Neural crest cell (in vitro differentiated cells): ENCODE data around the gene TMCC2. TPM values are rescaled to one million over a fixed set of nuclear protein-coding genes. Genes with fewer than 3 reads are reported as not detected.
"Not testable (repeated sequence)": the region's sequence is repeated elsewhere in the genome, so short reads cannot be mapped to it uniquely, and the experiment has no call there.

Experiments
- DNase-seq: peaks from one replicate; pipeline ENCODE4 v3.0.0; 2021; ENCODE audit warnings: low read depth, mixed read lengths, low spot score
- H3K27ac Mint-ChIP-seq: one replicate; pipeline ENCODE4 v1.8.0; 2021; ENCODE audit warnings: mild to moderate bottlenecking, mixed read lengths; ENCODE audit not compliant: unreplicated experiment
- H3K27me3 Mint-ChIP-seq: 2 replicates; pipeline ENCODE4 v1.8.0; 2021; ENCODE audit warnings: low read depth, mild to moderate bottlenecking, mixed read lengths
- H3K36me3 Mint-ChIP-seq: 2 replicates; pipeline ENCODE4 v1.8.0; 2021; ENCODE audit warnings: low read depth, mild to moderate bottlenecking, mixed read lengths
- H3K4me1 Mint-ChIP-seq: 2 replicates; pipeline ENCODE4 v1.8.0; 2021; ENCODE audit warnings: mixed read lengths
- H3K4me3 Mint-ChIP-seq: one replicate; pipeline ENCODE4 v1.8.0; 2021; ENCODE audit warnings: mild to moderate bottlenecking, mixed read lengths
- H3K9me3 Mint-ChIP-seq: 2 replicates; pipeline ENCODE4 v1.8.0; 2021; ENCODE audit warnings: mixed read lengths
- CTCF ChIP-seq: fragments of 200-600 bp; sonication (generic); conservative IDR thresholded peaks from 2 replicates; pipeline ENCODE4 v1.5.0; 2021; ENCODE audit warnings: antibody characterized with exemption, mild to moderate bottlenecking
- total RNA-seq: library from RNA; stranded (reverse); gene quantifications from 2 replicates; pipeline ENCODE4 v1.2.1, GENCODE V29; 2021

The TMCC2 gene
- total RNA-seq, 1 donor from 2014 or later: 16.1 TPM

- no peak overlapping the region for H3K27ac Mint-ChIP-seq
- no peaks in the 10 kb centered on the region for H3K36me3 Mint-ChIP-seq
- peak overlapping the region; percentile 96 for H3K4me3 Mint-ChIP-seq
- H3K4me1 Mint-ChIP-seq: peaks cover 33% of the 10 kb centered on the region
- H3K27me3 Mint-ChIP-seq: peaks cover 28% of the 10 kb centered on the region
- DNase-seq: no peak
- no peak for TF ChIP-seq CTCF
- H3K9me3 Mint-ChIP-seq: no peaks in the 10 kb centered on the region
Observed at GRCh38 chr1:205229916-205230700, 2.4 kb downstream of the TMCC2 start.

GRCh38 chr1:205230982-205231381 lies 3.2 kb downstream of the TMCC2 start:
- peaks cover 33% of the 10 kb centered on the region for H3K4me1 Mint-ChIP-seq
- H3K27ac Mint-ChIP-seq: no peak overlapping the region
- no peak for DNase-seq
- no peaks in the 10 kb centered on the region for H3K36me3 Mint-ChIP-seq
- no peaks in the 10 kb centered on the region for H3K9me3 Mint-ChIP-seq
- peaks cover 24% of the 10 kb centered on the region for H3K27me3 Mint-ChIP-seq
- no peak for TF ChIP-seq CTCF
- peak overlapping the region; percentile 61 for H3K4me3 Mint-ChIP-seq

GRCh38 chr1:205232127-205232820 lies 4.5 kb downstream of the TMCC2 start:
- Mint-ChIP-seq H3K4me3 (peak overlapping the region; percentile 49), H3K36me3 (no peaks in the 10 kb centered on the region), H3K27me3 (peaks cover 14% of the 10 kb centered on the region), H3K27ac (no peak overlapping the region), H3K9me3 (no peaks in the 10 kb centered on the region), H3K4me1 (peaks cover 31% of the 10 kb centered on the region)
- no peak for TF ChIP-seq CTCF
- DNase-seq: no peak

- Mint-ChIP-seq H3K27ac (no peak overlapping the region), H3K9me3 (no peaks in the 10 kb centered on the region), H3K4me3 (no peak overlapping the region), H3K4me1 (peaks cover 29% of the 10 kb centered on the region), H3K36me3 (no peaks in the 10 kb centered on the region), H3K27me3 (peaks cover 14% of the 10 kb centered on the region)
- no peak for DNase-seq
- TF ChIP-seq CTCF: no peak
Observed at GRCh38 chr1:205232945-205233397, 5.2 kb downstream of the TMCC2 start.

- H3K27me3 Mint-ChIP-seq, H3K4me3 Mint-ChIP-seq, H3K9me3 Mint-ChIP-seq: not testable (repeated sequence)
Observed at GRCh38 chr1:205233986-205234385, 6.2 kb downstream of the TMCC2 start.

GRCh38 chr1:205235951-205236350 lies 8.2 kb downstream of the TMCC2 start:
- no peaks in the 10 kb centered on the region for H3K9me3 Mint-ChIP-seq
- H3K4me1 Mint-ChIP-seq: peaks cover 13% of the 10 kb centered on the region
- no peaks in the 10 kb centered on the region for H3K36me3 Mint-ChIP-seq

More at GRCh38 chr1:205233986-205234385, 6.2 kb downstream of the TMCC2 start:
- H3K27ac Mint-ChIP-seq: peak overlapping the region; percentile 19
- H3K4me1 Mint-ChIP-seq: peaks cover 26% of the 10 kb centered on the region
- H3K36me3 Mint-ChIP-seq, DNase-seq: not testable (repeated sequence)

More at GRCh38 chr1:205235951-205236350, 8.2 kb downstream of the TMCC2 start:
- no peaks in the 10 kb centered on the region for H3K27me3 Mint-ChIP-seq
- no peak overlapping the region for H3K4me3 Mint-ChIP-seq
- no peak for DNase-seq
- TF ChIP-seq CTCF: no peak
- H3K27ac Mint-ChIP-seq: no peak overlapping the region
